Bronchial epithelial cell (primary cell): ENCODE results near the gene RAB41. TPM values are rescaled to one million over a fixed set of nuclear protein-coding genes. Genes with fewer than 3 reads are reported as not detected.
"Not testable (repeated sequence)": the region's sequence is repeated elsewhere in the genome, so short reads cannot be mapped to it uniquely, and the experiment has no call there.

Source experiments
- DNase-seq: peaks from one replicate; pipeline ENCODE4 v3.0.0-alpha.2; 2010; ENCODE audit warnings: low read depth
- FAIRE-seq: peaks from 2 replicates; lab custom pipeline; 2011; peaks lifted over from hg19 to GRCh38; lab: Jason Lieb, UNC
- H3K27me3 ChIP-seq: 2 replicates; pipeline ENCODE4 v1.5.1; 2011; ENCODE audit warnings: low read length; ENCODE audit not compliant: control insufficient read depth, insufficient read depth
- H3K36me3 ChIP-seq: 2 replicates; pipeline ENCODE4 v1.5.1; 2011; ENCODE audit warnings: low read length; ENCODE audit not compliant: control insufficient read depth, insufficient read depth
- H3K4me3 ChIP-seq: 2 replicates; pipeline ENCODE4 v1.5.1; 2011; ENCODE audit warnings: mild to moderate bottlenecking, low read depth, low read length, control low read depth
- total RNA-seq: library from RNA; depleted of rRNA; stranded (reverse); fragments of >200 nt; gene quantifications from 2 replicates; pipeline ENCODE4 v1.2.1, GENCODE V29; 2014
- TF ChIP-seq, protein P1 (sequence below): IDR thresholded peaks from 2 replicates; pipeline ENCODE4 v1.5.1; 2011; ENCODE audit warnings: mild to moderate bottlenecking, moderate library complexity, low read length, control low read depth, inconsistent platforms; ENCODE audit not compliant: insufficient read depth, severe bottlenecking

The RAB41 gene
- total RNA-seq, 1 donor from 2014 or later = not detected

- H3K27me3 ChIP-seq = no peaks in the 10 kb centered on the region
- DNase-seq (peak; percentile 53), FAIRE-seq (no peak)
Measured at GRCh38 chrX:70293621-70294020, 11.6 kb downstream of the RAB41 start.

GRCh38 chrX:70301716-70302115 lies 19.7 kb downstream of the RAB41 start:
- TF ChIP-seq, protein P1, sequence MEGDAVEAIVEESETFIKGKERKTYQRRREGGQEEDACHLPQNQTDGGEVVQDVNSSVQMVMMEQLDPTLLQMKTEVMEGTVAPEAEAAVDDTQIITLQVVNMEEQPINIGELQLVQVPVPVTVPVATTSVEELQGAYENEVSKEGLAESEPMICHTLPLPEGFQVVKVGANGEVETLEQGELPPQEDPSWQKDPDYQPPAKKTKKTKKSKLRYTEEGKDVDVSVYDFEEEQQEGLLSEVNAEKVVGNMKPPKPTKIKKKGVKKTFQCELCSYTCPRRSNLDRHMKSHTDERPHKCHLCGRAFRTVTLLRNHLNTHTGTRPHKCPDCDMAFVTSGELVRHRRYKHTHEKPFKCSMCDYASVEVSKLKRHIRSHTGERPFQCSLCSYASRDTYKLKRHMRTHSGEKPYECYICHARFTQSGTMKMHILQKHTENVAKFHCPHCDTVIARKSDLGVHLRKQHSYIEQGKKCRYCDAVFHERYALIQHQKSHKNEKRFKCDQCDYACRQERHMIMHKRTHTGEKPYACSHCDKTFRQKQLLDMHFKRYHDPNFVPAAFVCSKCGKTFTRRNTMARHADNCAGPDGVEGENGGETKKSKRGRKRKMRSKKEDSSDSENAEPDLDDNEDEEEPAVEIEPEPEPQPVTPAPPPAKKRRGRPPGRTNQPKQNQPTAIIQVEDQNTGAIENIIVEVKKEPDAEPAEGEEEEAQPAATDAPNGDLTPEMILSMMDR = no peak
- no peaks in the 10 kb centered on the region for H3K27me3 ChIP-seq
- FAIRE-seq (no peak), DNase-seq (no peak)
- H3K36me3 ChIP-seq = no peaks in the 10 kb centered on the region
- H3K4me3 ChIP-seq = no peak overlapping the region

More at GRCh38 chrX:70293621-70294020, 11.6 kb downstream of the RAB41 start:
- Histone ChIP-seq H3K36me3 (no peaks in the 10 kb centered on the region), H3K4me3 (no peak overlapping the region)
- TF ChIP-seq, protein P1 = no peak

DNA sequence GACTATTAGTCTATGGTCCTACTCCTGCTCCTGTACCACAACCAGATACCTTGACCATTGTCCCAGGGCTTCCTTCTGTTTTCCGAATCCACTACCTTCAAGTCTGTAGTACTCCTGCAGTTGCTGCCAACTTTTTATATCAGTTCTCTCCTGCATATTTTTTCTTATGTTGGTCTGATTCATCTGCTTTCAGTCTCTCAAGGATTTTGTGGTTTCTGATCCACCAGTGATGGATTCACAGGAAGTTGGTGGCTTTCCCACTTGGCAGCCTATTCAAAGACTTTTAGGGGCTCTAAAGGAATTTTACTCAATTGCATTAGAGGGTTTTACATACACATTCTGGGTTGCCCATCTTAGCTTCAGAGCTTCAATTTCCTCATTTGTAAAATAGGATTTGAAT lies 31.5 kb downstream of the RAB41 start:
- TF ChIP-seq, protein P1 = no peak
- no peaks in the 10 kb centered on the region for H3K36me3 ChIP-seq
- FAIRE-seq = no peak

GRCh38 chrX:70322784-70323183 lies 40.8 kb downstream of the RAB41 start:
- no peak for DNase-seq
- no peaks in the 10 kb centered on the region for H3K36me3 ChIP-seq

More for the DNA sequence above, 31.5 kb downstream of the RAB41 start:
- Histone ChIP-seq H3K27me3 (no peaks in the 10 kb centered on the region), H3K4me3 (no peak overlapping the region)
- DNase-seq = no peak

DNA sequence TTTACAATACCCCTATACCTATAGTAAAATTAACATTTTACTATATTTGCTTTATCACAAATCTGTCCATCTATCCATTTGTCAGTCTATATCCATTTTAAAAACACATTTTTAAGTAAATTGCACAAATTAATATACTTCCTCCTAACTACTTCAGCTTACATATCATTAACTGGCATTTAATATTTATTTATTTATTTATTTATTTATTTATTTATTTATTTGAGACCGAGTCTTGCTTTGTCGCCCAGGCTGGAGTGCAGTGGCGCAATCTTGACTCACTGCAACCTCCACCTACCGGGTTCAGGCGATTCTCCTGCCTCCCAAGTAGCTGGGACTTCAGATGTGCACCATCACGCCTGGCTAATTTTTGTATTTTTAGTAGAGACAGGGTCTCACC lies 41.7 kb downstream of the RAB41 start:
- H3K36me3 ChIP-seq, H3K27me3 ChIP-seq, H3K4me3 ChIP-seq, FAIRE-seq, DNase-seq: not testable (repeated sequence)

More at GRCh38 chrX:70322784-70323183, 40.8 kb downstream of the RAB41 start:
- FAIRE-seq = no peak
- Histone ChIP-seq H3K4me3 (no peak overlapping the region), H3K27me3 (no peaks in the 10 kb centered on the region)
- TF ChIP-seq, protein P1 = no peak

DNA sequence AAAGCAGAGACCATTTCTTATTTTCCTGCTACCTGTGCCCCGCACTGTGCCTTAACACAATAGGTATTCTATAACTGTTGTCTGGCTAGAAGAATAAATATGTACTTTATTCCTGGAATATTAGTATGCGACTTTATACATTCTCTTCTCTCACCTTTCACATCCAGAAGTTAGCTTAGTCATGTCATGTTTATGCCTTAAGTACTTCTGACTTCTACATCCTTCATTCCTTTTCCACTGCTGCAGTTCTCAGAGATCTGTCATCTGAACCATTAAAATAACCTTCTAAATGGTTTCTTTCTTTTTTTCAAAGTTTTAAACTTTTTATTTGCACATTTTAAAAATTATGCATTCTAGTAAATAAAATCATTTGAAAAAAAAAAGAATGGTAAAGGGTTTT lies 42.4 kb downstream of the RAB41 start:
- no peak overlapping the region for H3K4me3 ChIP-seq
- DNase-seq = no peak
- no peaks in the 10 kb centered on the region for H3K36me3 ChIP-seq
- TF ChIP-seq, protein P1 = no peak
- H3K27me3 ChIP-seq = no peaks in the 10 kb centered on the region
- no peak for FAIRE-seq
